IPS DF 19.7 (cell line): Measurements from ENCODE around the gene PDZD2.

Experiments
- DNase-seq: peaks from one replicate; pipeline ENCODE4 v3.0.0-alpha.2; 2013; ENCODE audit warnings: low read depth, low spot score

PDZD2 gene

DNA sequence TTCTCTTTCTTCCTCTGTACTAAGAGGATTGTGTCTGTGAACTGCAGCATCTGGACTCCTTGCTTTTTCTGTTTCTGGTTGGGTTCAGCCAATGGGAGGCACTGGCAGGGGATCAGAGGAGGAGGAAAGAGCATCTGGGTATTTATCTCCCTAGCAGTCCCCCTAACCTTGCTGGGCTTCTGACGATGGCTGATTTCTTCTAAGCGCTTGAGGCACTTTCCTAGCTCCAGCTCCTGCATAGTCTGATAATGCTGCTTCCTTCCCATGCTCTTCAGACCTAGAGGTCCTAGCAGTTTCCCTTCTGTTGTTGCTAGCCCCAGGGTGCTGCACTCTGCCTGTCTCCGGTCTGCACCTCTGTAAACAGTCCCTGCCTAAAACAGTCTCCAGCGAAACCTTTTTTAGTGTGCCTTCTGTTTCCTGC lies 225.1 kb downstream of the PDZD2 start:
- DNase-seq: no peak

DNA sequence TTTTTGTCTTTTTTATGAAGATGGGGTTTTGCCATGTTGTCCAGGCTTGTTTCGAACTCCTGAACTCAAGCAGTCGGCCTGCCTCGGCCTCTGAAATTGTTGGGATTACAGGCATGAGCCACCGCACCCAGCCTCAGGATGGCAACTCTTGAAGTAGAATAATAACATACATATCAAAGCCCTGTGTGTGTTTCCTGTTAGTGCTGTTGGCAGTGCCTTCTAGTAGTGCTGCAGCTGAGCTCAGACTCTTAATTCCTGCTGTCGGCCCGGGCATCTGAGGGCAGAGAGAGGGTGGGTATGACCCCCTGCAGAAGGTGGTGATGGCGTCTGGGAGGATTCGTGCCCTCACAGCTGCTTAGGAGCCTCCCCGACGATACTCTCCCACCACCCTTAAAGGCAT lies 227.2 kb downstream of the PDZD2 start:
- DNase-seq: no peak

DNA sequence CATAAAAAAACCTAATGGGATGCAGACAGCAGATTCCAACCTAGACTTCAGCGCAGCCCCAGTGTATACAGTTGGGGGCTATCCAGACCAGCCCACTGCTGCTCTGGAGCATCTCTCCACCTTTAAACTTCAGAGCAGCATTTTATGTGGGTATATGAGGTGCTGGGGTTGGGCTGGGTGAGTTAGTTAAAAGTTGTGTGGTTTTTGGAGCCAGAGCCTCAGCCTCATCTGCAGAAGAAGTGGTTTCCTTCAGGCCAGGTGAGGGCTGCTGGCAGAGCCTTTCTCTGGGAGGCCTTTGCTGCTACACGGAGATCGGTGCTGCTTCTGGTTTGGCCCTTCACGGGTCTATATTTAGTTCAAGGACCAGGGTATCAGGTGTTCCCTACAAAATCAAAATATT lies 228.3 kb downstream of the PDZD2 start:
- no peak for DNase-seq

DNA sequence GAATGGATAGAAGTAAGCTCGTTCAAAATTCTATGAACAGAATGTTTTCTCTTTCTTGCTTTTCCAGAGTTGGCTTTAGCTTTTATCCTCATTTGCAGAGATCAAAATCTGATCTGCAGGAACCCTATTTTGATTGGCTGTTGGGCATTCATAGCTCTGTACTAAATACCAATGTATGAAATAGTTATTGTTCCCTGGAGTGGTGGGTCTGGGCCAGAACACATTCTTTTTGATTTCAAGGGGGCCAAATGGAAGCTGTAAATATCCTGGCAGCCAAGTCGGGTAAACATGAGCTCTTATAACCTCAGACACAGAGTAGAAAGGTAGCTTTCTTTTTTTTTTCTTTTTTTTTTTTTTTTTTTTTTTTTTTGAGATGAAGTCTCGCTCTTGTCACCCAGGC lies 241.5 kb downstream of the PDZD2 start:
- DNase-seq: no peak

DNA sequence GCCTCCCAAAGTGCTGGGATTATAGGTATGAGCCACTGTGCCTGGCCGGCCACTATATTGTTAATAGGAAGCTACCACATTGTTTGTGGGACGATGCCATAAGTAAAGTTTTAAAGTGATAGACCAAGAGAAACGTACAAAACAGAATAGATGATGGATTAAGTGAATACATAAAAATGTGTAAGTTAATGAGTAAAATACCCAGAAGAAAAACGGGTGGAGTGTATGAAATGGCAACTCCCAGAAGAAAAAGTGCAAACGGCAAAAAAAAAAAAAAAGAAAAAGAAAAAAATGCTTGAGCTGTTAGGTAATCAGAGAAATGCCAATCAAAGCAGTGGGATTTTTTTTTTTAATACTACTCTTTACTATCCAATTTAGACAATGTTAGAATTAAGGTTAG lies 246.0 kb downstream of the PDZD2 start:
- no peak for DNase-seq

DNA sequence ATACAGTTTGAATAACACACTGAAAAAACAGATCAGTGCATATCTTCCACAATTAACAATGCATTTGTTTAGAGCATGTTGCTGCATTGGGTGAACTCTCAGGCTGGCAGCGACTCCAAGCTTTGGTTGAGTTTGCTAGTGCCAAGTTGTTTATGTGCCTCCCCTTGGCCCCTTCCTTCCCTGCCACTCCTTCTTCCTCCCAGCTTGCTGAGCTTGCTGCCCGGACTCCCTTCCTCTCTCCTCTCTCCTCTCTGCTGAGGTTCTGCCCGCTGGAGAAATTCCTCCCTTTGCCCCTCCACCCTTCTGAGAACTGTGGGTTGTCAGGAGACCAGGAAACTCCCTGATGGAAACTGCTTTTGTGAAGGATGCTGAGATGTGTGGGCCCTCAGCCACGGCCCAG lies 247.3 kb downstream of the PDZD2 start:
- DNase-seq: no peak

DNA sequence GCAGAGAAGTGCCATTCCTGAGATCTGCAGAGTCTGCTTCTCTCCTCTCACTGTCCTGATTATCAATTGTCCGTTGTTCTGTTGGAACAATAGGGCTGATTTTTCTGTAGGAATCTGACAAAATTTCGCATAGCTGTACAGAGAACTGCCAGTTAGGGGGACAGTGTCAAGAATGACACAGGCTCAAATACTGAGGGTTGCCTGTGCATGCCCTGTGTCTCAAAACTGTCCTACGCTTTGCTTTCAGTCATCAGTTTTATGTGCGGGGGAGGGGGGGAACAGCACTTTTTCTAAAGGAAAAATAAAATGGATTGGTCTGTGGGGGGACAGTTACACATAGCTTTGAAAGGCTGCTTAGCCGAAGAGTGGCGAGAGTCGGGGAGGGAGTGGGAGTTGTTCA lies 248.6 kb downstream of the PDZD2 start:
- no peak for DNase-seq

DNA sequence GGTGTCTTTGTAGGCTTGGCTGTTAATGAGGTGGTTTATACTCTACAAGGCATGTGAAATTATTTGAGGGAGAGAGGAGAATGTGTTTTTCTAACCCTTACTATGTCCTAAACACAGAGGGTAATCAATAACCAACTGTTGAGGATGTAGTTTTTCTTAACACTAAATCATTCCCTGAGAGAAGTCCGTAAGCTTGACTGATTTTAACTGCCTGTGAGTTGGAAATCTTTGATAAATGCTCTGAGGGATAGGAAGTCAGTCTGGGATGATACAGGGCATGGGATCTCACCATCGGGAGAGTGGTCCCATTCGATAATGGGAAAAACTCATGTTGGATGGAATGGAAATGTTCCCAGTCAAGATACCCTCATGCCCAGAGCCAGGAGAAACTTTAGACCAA lies 249.6 kb downstream of the PDZD2 start:
- DNase-seq: no peak

DNA sequence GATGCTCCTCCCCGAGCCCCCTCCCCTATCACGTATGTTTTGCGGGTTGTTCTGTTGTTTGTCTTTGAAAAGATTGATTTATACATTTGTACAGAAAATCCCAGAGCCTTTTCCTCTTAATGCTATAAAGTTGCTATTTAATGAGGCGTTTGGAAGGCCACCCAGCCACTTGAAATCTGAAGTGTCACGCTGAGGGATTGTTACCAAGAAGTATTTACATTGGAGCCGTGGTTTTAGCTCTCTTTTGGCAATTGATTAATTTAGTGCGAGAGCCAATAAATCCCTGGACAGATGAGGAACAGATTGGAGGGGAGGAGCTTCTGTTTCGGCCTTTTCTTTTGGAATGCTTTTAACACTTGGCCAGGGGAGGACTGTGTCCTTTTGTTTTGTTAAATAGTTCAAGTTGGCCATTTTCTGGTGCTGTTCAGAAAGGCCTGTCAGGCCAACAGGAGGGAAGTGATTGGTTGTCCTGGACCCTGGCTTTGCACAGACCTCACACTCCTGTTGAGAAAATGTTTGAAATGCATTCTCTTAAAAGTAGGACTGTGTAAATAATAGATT lies 250.2 kb downstream of the PDZD2 start:
- DNase-seq: peak; percentile 65

DNA sequence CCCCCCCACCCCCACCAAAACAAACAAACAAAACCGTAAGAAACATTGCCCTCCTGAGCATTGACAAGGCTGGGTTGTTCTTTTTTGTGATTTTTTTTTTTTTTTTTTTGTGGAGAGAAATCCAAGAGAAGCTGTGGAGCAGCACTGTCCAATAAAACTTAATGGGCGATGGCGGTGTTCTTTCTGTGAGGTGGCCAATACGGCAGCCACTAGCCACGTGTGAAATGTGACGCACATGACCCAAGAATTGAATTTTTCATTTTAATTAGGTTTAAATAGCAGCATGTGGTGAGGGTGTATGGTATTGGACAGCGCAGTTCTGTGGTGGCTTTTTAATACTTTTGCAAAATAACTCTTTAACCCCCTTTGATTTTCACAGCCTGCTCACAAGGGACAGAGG lies 251.1 kb downstream of the PDZD2 start:
- DNase-seq: no peak

DNA sequence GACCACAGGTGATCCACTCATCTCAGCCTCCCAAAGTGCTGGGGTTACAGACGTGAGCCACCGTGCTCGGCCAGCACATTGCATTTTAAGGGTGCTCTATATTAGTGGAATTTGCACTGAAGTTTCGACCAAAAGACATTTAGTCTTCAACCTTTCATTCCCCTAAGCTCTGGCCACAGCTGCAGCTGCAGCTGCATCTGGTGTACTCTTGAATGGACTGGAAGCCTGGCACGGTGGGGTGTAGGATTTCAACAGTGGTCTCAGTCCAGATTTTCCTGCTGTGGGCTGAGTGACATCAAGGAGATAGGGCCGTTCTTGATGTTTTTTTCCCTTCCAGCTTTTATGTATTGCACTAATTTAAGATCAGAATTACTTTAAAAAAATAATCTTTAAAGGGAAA lies 255.2 kb downstream of the PDZD2 start:
- DNase-seq: no peak

DNA sequence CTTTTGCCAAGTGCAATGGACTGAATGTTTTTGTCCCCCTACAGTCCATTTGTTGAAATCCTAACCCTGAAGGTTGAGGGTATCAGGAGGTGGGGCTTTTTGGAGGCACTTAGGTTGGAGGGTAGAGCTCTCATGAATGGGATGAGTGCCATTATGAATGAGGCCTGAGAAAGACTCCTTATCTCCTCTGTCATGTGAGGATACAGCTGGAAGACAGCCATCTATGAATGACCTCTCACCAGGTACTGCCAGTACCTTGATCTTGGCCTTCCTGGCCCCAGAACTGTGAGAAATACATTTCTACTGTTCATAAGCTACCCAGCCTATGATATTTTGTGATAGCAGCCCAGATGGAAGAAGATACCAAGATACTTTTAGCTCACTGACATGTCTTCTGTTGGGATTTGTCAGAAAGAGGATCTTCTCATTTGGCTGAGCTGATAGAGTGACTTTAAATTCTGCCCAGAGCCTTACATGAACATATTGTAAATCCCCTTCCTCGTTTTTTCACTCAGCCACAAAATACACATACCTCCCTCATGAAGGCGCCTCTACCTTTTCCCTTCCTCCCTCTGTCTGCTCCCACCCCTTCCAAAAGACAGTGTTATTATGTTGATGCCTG lies 256.4 kb downstream of the PDZD2 start:
- DNase-seq: no peak

DNA sequence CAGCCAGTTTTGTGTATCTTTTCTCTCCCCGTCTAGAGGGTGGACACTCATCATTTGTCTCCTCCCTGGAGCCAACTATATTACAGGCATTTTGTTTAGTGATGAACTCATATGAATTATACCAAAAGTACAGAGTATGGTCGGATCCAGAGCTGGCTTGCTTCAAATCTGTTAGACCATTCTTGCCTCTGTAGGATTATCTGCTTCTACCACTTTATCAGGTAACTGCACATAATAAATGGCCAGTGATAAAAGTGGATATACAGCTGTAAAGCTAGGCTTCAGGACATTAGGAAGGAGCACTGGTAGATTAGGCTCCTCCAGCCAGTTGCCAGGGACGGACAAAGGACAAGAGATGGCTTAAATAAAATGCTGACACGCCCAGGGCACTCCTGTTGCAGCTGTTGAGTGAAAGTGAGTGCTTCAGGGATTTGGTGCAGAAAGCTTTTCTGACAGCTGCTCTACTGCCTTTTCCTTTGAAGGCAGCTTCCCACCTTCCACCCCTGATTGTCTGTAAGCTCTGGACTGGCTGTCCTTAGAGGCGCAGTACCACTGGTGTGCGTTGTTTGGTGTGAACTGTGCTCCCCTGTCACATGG lies 259.2 kb downstream of the PDZD2 start:
- DNase-seq: no peak

DNA sequence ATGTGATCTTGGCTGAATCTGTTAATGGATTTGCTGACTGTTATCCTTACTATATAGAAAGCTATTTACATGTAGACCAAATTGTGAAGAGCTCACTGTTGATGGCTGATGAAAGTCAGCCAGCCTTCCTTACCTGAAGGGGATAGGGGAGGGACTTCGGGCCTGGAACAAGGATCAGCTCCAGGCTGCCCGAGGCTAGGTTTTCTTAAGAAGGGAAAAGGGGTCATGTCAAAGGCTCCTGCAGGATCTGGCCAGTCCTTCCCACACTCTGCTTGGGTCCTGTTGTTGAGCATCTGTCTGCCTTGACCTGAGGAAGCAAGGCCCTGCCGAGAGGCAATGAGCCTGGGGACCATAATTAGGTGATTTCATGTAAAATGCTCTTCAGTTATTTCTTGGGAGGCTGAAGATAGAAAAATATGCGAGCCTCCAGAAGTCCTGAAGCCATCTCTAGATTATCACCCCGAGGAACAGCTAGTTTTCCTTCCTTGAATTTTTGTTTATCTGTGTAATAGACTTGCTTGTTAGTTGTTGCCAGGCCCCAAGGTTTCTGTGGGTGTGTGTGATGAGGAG lies 261.4 kb downstream of the PDZD2 start:
- no peak for DNase-seq

DNA sequence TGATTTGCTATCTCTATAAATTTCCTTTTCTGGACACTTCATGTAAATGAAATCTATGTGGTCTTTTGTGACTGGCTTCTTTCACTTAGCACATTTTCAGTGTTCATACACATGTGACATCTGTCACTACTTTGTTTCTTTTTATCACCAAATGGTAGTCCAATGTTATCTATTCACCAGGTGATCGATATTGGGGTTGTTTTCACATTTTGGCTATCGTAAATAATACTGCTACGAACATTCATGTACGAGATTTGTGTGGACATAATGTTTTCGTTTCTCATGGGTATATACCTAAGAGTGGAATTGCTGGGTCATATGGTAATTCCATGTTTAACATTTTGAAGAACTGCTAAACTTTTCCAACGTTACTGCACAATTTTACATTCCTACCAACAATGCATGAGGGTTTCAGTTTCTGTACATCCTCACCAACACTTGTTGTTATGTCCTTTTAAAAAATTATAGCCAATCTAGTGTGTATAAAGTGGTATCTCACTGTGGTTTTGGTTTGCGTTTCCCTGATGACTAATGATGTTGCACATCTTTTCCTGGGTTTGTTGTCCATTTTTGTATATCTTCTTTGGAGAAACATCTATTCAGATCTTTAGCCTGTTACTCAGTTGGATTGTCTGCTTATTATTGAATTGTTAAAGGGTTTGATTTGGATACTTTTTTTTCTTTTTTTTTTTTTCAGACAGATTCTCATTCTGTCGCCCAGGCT lies 263.0 kb downstream of the PDZD2 start:
- no peak for DNase-seq

DNA sequence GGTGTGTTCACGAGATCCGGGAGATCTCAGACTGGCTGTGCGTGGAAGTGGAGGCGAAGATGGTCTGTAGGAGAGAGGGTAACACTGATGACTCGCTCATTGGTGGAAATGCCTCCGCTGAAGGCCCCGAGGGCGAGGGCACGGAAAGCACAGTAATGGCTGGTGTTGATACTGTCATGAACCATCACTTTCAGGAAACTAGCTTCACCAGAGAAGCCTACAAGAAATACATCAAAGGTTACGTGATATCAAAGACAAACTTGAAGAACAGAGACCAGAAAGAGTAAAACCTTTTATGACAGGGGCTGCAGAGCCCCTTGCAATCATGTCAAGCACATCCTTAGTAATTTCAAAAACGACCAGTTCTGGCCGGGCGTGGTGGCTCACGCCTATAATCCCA lies 269.5 kb downstream of the PDZD2 start:
- DNase-seq: no peak

DNA sequence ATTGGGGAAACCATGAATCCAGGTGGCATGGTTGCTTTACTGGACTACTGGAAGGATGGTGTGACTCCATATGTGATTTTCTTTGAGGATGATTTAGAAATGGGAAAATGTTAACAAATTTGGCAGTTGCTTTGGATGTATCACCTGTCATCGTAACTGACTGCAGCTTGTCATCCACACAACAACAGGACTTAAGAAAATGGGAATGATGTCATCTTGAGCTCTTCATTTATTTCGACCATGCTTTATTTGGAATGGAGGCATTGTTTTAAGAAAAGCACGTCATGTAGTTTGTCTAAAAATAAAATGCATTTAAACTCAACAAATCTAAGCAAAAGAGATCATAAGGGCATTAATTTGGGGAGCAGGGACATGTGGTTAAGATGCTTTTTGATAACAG lies 270.1 kb downstream of the PDZD2 start:
- no peak for DNase-seq

DNA sequence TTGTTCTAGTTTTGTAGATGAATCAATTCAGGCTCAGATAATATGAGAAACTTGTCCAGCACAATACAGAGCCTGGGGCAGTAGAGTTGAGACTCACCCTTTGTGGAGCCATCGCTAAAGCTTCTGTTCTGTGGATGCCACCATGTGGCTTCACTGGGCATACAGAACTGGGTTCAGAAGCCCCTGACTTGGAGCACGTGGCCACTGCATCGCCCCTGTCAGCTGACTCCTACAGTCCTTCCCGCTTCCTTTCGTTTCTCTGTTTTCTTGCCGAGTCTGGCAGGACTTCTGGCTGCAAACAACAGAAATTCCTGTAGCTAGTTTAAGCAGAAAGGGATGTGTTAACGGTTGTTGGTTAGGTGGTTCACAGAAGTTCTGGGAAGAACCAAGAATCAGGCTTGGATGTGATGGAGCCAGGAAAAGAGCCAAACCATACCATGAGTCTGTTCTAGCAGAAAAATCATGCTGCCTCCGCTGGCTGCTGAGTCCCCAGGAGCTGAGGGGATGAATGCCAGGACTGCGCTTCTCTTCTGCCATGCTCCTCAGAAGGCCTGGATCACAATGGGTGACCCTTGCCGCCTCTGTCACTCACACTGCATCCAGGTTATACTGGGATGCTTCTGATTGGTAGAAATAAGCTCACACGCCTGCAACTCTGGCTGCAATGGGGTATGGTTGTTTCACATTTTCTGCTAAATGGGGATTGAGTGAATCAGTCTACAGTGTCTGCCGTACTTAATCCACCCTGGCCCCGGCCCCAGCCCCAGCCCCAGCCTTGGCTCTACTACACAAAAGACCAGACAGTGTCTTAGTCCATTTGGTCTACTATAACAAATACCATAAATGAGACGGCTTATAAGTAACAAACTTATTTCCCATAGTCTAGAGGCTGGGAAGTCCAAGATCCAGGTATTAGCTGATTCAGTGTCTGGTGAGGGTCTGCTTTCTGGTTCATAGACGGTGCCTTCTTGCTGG lies 272.6 kb downstream of the PDZD2 start:
- DNase-seq: no peak

DNA sequence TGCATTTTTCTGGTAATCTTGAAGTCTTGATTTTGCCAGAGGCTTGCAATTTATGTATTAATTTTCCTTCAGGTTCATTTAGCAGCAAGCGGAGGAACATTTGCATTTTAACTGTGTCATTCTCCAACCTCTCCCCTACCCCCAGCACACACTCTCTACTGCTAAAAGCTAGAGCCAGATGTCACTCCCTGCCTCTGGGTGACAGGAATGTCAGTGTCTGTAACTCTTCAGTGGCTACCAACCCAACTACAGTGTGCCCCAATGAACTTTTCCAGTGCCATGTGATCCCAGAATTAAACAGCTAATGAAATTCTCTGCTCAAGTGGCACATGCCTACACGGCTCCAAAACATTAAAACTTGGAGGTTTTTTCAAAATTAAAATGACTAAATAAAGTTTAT lies 274.9 kb downstream of the PDZD2 start:
- DNase-seq: no peak

DNA sequence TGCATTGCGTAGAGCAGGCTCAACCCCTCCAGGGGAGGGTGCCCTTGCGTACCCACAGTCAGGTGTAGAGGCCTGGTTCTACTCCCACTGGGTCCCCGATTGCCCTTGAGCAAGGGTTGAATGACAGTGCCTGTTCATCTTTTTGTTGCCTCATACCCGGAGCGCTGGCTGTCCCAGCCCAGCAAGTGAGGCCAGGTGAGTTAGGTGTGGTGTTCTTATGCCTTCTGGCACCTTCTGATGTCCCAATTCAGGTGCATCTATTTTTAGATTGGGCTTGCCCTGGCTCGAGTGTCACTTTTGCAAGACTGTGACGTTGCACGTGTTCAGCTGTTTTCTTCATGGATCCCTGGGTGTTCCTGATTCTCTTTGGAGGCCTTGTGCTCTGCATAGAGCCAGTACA lies 277.4 kb downstream of the PDZD2 start:
- no peak for DNase-seq

DNA sequence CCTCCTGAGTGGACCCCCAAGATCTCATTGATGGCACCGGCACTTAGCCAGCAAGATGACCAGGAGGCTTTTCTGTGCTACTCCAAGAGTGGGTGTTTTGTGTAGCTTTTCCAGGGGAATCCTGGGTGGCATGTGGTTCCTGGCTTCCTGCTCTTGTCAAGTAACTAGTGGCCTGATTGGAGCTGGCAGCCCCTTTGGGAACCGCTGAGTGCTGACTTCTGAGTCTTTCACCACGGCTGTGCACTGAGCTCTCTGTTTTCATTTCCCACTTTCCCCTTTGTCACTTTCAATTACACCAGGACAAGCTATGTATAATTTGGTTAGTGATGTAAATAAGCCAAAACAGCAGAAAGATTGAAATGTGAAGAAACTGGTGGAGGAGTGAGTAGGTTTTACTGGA lies 279.8 kb downstream of the PDZD2 start:
- DNase-seq: no peak
